Measurements from ENCODE around the gene CCR5. TPM values are rescaled to one million over a fixed set of nuclear protein-coding genes. Genes with fewer than 3 reads are reported as not detected.

CCR5 gene
- total and polyA plus RNA-seq, 9 of the 15 experiments (the other 6 are each of a cell fraction or from before 2014, with no cell fraction given): not detected

DNA sequence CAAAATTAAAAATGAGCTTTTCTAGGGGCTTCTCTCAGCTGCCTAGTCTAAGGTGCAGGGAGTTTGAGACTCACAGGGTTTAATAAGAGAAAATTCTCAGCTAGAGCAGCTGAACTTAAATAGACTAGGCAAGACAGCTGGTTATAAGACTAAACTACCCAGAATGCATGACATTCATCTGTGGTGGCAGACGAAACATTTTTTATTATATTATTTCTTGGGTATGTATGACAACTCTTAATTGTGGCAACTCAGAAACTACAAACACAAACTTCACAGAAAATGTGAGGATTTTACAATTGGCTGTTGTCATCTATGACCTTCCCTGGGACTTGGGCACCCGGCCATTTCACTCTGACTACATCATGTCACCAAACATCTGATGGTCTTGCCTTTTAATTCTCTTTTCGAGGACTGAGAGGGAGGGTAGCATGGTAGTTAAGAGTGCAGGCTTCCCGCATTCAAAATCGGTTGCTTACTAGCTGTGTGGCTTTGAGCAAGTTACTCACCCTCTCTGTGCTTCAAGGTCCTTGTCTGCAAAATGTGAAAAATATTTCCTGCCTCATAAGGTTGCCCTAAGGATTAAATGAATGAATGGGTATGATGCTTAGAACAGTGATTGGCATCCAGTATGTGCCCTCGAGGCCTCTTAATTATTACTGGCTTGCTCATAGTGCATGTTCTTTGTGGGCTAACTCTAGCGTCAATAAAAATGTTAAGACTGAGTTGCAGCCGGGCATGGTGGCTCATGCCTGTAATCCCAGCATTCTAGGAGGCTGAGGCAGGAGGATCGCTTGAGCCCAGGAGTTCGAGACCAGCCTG is 984 bp downstream of the CCR5 start:
- H3K79me2 ChIP-seq (ENCODE audit: control insufficient read depth, insufficient read depth, low read length): no peaks in the 10 kb centered on the region
- H2AFZ ChIP-seq (ENCODE audit: low read depth, low read length): no peak overlapping the region
- no peaks in the 10 kb centered on the region for H3K4me1 ChIP-seq (replicated peaks in 1 of 2; ENCODE audit: control insufficient read depth in 2 of 2, insufficient read depth in 2 of 2, low read length in 2 of 2)
- intact Hi-C loops (cut with micrococcal nuclease) (loop anchor here (5.0 kb wide), 2 partner anchors 56 to 79 kb away; no protein-coding TSS in a partner anchor), in situ Hi-C loops (cut with MboI) (no loop called here)
- H4K20me1 ChIP-seq (replicated peaks; ENCODE audit: control insufficient read depth, insufficient read depth, low read length): no peaks in the 10 kb centered on the region
- H3K27me3 ChIP-seq (ENCODE audit: control insufficient read depth in 2 of 2, insufficient read depth in 2 of 2, low read length in 2 of 2): peaks cover 33 to 52% of the 10 kb centered on the region in 2 experiments; a peak in 4 of 5 replicates
- no peak overlapping the region for H3K4me3 ChIP-seq
- ATAC-seq: no peak
- no peak for DNase-seq (ENCODE audit: extremely low read depth in 1 of 4, low spot score in 3 of 4)
- FAIRE-seq: no peak
- POLR2A ChIA-PET: interaction anchor here (0.5 to 1.3 kb wide), 3 partner anchors 10 to 36 kb away, joined by 3 to 4 read pairs (median 3); no protein-coding TSS in a partner anchor
- CTCF ChIA-PET (ENCODE audit: low intra/inter-chr PET ratio): interaction anchor here (1.2 kb wide), 1 partner anchor 432 kb away, joined by 4 read pairs; no protein-coding TSS in a partner anchor
- H3K27ac ChIP-seq (ENCODE audit: extremely low read depth, low read depth, low read length): no peak overlapping the region
- no peak overlapping the region for H3K4me2 ChIP-seq (ENCODE audit: insufficient read depth, low read length)
- no peaks in the 10 kb centered on the region for H3K9me3 ChIP-seq (replicated peaks; ENCODE audit: control insufficient read depth, insufficient read depth, low read depth, low read length)
- 2% methylated on average over 10 of the region's 10 CpGs for WGBS (ENCODE audit: insufficient coverage, low coverage, missing lambda C conversion rate)
- no peak overlapping the region for H3K9ac ChIP-seq (ENCODE audit: insufficient read depth in 1 of 2, low read depth in 2 of 2, low read length in 2 of 2)
- BruUV-seq (replicated peaks): no TSS peak
- no peaks in the 10 kb centered on the region for H3K9me1 ChIP-seq (ENCODE audit: control insufficient read depth, insufficient read depth, low read length)
- no peaks in the 10 kb centered on the region for H3K36me3 ChIP-seq (ENCODE audit: control insufficient read depth, insufficient read depth, low read length)
- TF ChIP-seq BRD4 (IDR thresholded peaks at IDR 0.05) (no peak), KDM1A (IDR thresholded peaks at IDR 0.05) (peak in 1 of 2 experiments; percentile 60; a peak in 2 of 4 replicates), ADNP (tag; IDR thresholded peaks at IDR 0.05) (peak; percentile 59; the same call in 1 of the 2 replicates), ZNF584 (CRISPR knock-in tag; IDR thresholded peaks at IDR 0.05; ENCODE audit: low read depth) (no peak), ZFP36 (IDR thresholded peaks at IDR 0.05; ENCODE audit: low read depth, low read length, partially characterized antibody) (peak; percentile 78), SIX5 (IDR thresholded peaks at IDR 0.05; ENCODE audit: borderline replicate concordance in 1 of 2, insufficient read depth in 1 of 2, low read depth in 1 of 2, low read length in 2 of 2) (no peak), HDAC3 (IDR thresholded peaks at IDR 0.05; ENCODE audit: borderline replicate concordance, partially characterized antibody) (no peak), POLR2AphosphoS5 (IDR thresholded peaks at IDR 0.05; ENCODE audit: control insufficient read depth, insufficient read depth, low read depth, low read length) (no peak), ZNF778 (CRISPR knock-in tag; IDR thresholded peaks at IDR 0.05) (no peak), SMARCB1 (IDR thresholded peaks at IDR 0.05; ENCODE audit: insufficient read length, low read depth) (no peak), NFIC (IDR thresholded peaks at IDR 0.05) (no peak), FOS (IDR thresholded peaks at IDR 0.05; ENCODE audit: extremely low read depth, insufficient read length) (no peak), MAFF (IDR thresholded peaks at IDR 0.05; ENCODE audit: low read length) (no peak), ZNF79 (CRISPR knock-in tag; IDR thresholded peaks at IDR 0.05; ENCODE audit: low read depth) (no peak), RBM25 (IDR thresholded peaks at IDR 0.05; ENCODE audit: low read depth, low read length, severe bottlenecking) (peak; percentile 88), CBFB (CRISPR knock-in tag; IDR thresholded peaks at IDR 0.05) (no peak), KDM2B (CRISPR knock-in tag; IDR thresholded peaks at IDR 0.05) (no peak), HNRNPUL1 (IDR thresholded peaks at IDR 0.05; ENCODE audit: low read length) (no peak), BCOR (IDR thresholded peaks at IDR 0.05) (peak; percentile 67)
- TF ChIP-seq, protein P1, sequence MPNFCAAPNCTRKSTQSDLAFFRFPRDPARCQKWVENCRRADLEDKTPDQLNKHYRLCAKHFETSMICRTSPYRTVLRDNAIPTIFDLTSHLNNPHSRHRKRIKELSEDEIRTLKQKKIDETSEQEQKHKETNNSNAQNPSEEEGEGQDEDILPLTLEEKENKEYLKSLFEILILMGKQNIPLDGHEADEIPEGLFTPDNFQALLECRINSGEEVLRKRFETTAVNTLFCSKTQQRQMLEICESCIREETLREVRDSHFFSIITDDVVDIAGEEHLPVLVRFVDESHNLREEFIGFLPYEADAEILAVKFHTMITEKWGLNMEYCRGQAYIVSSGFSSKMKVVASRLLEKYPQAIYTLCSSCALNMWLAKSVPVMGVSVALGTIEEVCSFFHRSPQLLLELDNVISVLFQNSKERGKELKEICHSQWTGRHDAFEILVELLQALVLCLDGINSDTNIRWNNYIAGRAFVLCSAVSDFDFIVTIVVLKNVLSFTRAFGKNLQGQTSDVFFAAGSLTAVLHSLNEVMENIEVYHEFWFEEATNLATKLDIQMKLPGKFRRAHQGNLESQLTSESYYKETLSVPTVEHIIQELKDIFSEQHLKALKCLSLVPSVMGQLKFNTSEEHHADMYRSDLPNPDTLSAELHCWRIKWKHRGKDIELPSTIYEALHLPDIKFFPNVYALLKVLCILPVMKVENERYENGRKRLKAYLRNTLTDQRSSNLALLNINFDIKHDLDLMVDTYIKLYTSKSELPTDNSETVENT (CRISPR knock-in tag; IDR thresholded peaks at IDR 0.05): no peak
- TF ChIP-seq, protein P2, sequence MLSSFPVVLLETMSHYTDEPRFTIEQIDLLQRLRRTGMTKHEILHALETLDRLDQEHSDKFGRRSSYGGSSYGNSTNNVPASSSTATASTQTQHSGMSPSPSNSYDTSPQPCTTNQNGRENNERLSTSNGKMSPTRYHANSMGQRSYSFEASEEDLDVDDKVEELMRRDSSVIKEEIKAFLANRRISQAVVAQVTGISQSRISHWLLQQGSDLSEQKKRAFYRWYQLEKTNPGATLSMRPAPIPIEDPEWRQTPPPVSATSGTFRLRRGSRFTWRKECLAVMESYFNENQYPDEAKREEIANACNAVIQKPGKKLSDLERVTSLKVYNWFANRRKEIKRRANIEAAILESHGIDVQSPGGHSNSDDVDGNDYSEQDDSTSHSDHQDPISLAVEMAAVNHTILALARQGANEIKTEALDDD (IDR thresholded peaks at IDR 0.05): no peak

All from K562 (cell line).